ENCODE results near the gene BHLHE23.

- TF ChIP-seq CEBPB (IDR thresholded peaks at IDR 0.05) (no peak), EP300 (IDR thresholded peaks at IDR 0.05; ENCODE audit: borderline replicate concordance) (no peak), YY1 (IDR thresholded peaks at IDR 0.05; ENCODE audit: low read depth) (no peak), REST (IDR thresholded peaks at IDR 0.05; ENCODE audit: low read depth) (no peak)
Observed at GRCh38 chr20:63027221-63027921, 20.6 kb upstream of the BHLHE23 start.
